Subcutaneous abdominal adipose tissue (tissue), 5 donors: ENCODE results near the gene TCEA2.

Source experiments
- H3K27ac ChIP-seq: one replicate; pipeline ENCODE4 v1.7.0; 2013; ENCODE audit warnings: low read depth, mild to moderate bottlenecking, inconsistent platforms, low read length, moderate library complexity
- H3K27me3 ChIP-seq, 5 donors: one replicate each; pipeline ENCODE4 v1.7.0; 2013; ENCODE audit warnings: low read length in 5 of 5, inconsistent platforms in 1 of 5; ENCODE audit not compliant: control insufficient read depth in 5 of 5, insufficient read depth in 4 of 5
- H3K36me3 ChIP-seq, 5 donors: one replicate each; pipeline ENCODE4 v1.7.0; 2013; ENCODE audit warnings: low read length in 5 of 5; ENCODE audit not compliant: control insufficient read depth in 5 of 5, insufficient read depth in 5 of 5
- H3K4me1 ChIP-seq, 5 donors: one replicate each; pipeline ENCODE4 v1.7.0; 2013; ENCODE audit warnings: low read length in 5 of 5, mild to moderate bottlenecking in 3 of 5, moderate library complexity in 1 of 5; ENCODE audit not compliant: control insufficient read depth in 5 of 5, insufficient read depth in 5 of 5
- H3K4me3 ChIP-seq, 5 donors: one replicate each; pipeline ENCODE4 v1.7.0; 2013; ENCODE audit warnings: low read length in 5 of 5, low read depth in 1 of 5
- H3K9ac ChIP-seq, 5 donors: one replicate each; pipeline ENCODE4 v1.7.0; 2013; ENCODE audit warnings: low read length in 5 of 5, mild to moderate bottlenecking in 4 of 5, moderate library complexity in 3 of 5
- H3K9me3 ChIP-seq, 5 donors: one replicate each; pipeline ENCODE4 v1.7.0; 2013; ENCODE audit warnings: low read length in 5 of 5; ENCODE audit not compliant: control insufficient read depth in 5 of 5
- donor health status: healthy.
- donor health status: healthy.
- donor health status: healthy.
- donor health status: healthy.
- donor health status: healthy.

TCEA2 gene

DNA sequence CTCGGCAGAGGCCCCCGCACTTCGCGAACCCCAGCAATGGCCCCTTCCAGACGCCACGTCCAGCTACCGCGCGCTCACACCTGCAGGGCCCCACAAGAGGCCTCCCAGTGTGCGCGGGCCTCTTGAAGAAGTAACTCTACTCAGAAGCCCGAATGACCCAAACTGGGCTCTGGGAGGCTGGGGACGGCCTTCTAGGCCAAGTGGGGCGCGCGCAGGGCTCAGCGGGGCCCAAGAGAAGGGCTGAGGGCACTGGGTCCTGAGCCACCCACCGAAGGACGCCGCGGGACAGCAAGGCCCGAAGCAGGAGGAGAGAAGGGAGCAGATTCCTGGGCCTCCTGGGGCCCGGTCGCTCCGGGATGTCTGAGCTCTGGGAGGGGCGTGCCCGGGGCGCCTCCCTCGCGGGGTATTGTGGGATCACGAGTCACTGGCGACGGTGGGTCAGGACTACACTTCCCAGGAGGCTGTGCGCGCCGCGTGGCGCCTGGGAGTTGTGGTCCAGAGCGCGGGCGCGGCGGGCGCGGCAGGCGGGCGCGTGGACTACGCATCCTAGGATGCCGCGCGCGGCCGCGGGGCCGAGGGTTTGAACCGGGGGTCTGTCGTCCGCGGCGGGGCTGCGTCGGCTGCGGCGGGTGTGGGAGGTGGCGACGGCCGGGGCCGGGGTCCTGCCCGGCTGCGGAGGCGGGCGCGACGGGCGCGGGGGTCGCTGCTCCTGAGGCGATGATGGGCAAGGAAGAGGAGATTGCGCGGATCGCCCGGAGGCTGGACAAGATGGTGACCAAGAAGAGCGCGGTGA lies at the start of gene TCEA2:
TSS of gene TCEA2 (plus strand) at position 603 of the 793 bp plus-strand sequence. CDS start at position 718, 115 bp downstream.
- Histone ChIP-seq H3K27me3 (peaks cover 0 to 10% (median under 1%) of the 10 kb centered on the region in 5 donors), H3K27ac (peak within 1 kb of the TSS; percentile 70), H3K36me3 (peaks cover 0 to 2% (median 0%) of the 10 kb centered on the region in 5 donors), H3K9me3 (no peaks in the 10 kb centered on the region), H3K4me1 (peaks cover 2 to 43% (median 28%) of the 10 kb centered on the region in 5 donors), H3K4me3 (peak within 1 kb of the TSS; percentile 58 to 85 (median 76)), H3K9ac (peak within 1 kb of the TSS in 4 of 5 donors; percentile 76 to 91 (median 79))

- Histone ChIP-seq H3K36me3 (peaks cover 2 to 87% (median 61%) of the 10 kb centered on the region in 5 donors), H3K27ac (no peak overlapping the region), H3K27me3 (no peaks in the 10 kb centered on the region), H3K4me1 (peaks cover 0 to 3% (median 0%) of the 10 kb centered on the region in 5 donors), H3K4me3 (no peak overlapping the region), H3K9me3 (no peaks in the 10 kb centered on the region), H3K9ac (no peak overlapping the region)
Measured at GRCh38 chr20:64015635-64016034, 47.4 kb upstream of the TCEA2 start.

DNA sequence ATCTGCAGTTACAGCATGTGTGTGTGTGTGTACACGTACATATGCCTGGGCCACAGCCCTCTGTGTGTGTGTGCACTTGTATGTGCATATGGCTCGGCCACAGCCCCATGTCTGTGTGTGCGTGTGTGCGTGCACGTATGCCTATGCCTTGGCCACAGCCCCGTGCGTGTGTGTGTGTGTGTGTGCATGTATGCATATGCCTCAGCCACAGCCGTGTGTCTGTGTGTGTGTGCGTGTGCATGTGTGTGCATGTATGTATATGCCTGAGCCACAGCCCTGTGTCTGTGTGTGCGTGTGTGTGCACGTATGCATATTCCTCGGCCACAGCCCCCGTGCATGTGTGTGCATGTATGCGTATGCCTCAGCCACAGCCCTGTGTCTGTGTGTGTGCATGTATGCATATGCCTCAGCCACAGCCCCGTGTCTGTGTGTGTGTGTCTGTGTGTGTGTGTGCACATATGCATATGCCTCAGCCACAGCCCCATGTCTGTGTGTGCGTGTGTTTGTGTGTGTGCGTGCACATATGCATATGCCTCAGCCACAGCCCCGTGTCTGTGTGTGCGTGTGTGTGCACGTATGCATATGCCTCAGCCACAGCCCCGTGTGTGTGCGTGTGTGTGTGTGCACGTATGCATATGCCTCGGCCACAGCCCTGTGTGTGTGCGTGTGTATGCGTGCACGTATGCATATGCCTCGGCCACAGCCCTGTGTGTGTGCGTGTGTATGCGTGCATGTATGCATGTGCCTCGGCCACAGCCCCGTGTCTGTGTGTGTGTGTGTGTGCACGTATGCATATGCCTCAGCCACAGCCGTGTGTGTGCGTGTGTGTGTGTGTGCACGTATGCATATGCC lies 41.6 kb upstream of the TCEA2 start:
- Histone ChIP-seq H3K27ac (no peak overlapping the region), H3K4me3 (no peak overlapping the region), H3K36me3 (peaks cover 2 to 97% (median 85%) of the 10 kb centered on the region in 5 donors), H3K27me3 (no peaks in the 10 kb centered on the region), H3K9ac (no peak overlapping the region), H3K4me1 (no peaks in the 10 kb centered on the region), H3K9me3 (no peaks in the 10 kb centered on the region)

- Histone ChIP-seq H3K27ac (no peak overlapping the region), H3K36me3 (peaks cover 2 to 97% (median 91%) of the 10 kb centered on the region in 5 donors)
Measured at GRCh38 chr20:64022671-64023360, 40.2 kb upstream of the TCEA2 start.

GRCh38 chr20:64023361-64024140 lies 39.4 kb upstream of the TCEA2 start:
- Histone ChIP-seq H3K36me3 (peaks cover 2 to 97% (median 92%) of the 10 kb centered on the region in 5 donors), H3K27me3 (no peaks in the 10 kb centered on the region), H3K9ac (no peak overlapping the region), H3K27ac (no peak overlapping the region), H3K9me3 (no peaks in the 10 kb centered on the region), H3K4me3 (no peak overlapping the region), H3K4me1 (no peaks in the 10 kb centered on the region)

More at GRCh38 chr20:64022671-64023360, 40.2 kb upstream of the TCEA2 start:
- no peaks in the 10 kb centered on the region for H3K4me1 ChIP-seq
- H3K27me3 ChIP-seq: no peaks in the 10 kb centered on the region
- no peak overlapping the region for H3K9ac ChIP-seq
- no peaks in the 10 kb centered on the region for H3K9me3 ChIP-seq
- no peak overlapping the region for H3K4me3 ChIP-seq

GRCh38 chr20:64024141-64024990 lies 38.6 kb upstream of the TCEA2 start:
- peaks cover 0 to 97% (median 91%) of the 10 kb centered on the region in 5 donors for H3K36me3 ChIP-seq

GRCh38 chr20:64025101-64025825 lies 37.7 kb upstream of the TCEA2 start:
- no peaks in the 10 kb centered on the region for H3K4me1 ChIP-seq
- no peak overlapping the region for H3K27ac ChIP-seq
- no peak overlapping the region for H3K4me3 ChIP-seq
- H3K36me3 ChIP-seq: peaks cover 0 to 98% (median 93%) of the 10 kb centered on the region in 5 donors
- no peaks in the 10 kb centered on the region for H3K27me3 ChIP-seq
- H3K9ac ChIP-seq: no peak overlapping the region
- no peaks in the 10 kb centered on the region for H3K9me3 ChIP-seq

More at GRCh38 chr20:64024141-64024990, 38.6 kb upstream of the TCEA2 start:
- Histone ChIP-seq H3K9me3 (no peaks in the 10 kb centered on the region), H3K9ac (no peak overlapping the region), H3K27me3 (no peaks in the 10 kb centered on the region), H3K4me3 (no peak overlapping the region), H3K27ac (no peak overlapping the region), H3K4me1 (no peaks in the 10 kb centered on the region)

- Histone ChIP-seq H3K27ac (no peak overlapping the region), H3K9me3 (no peaks in the 10 kb centered on the region), H3K9ac (no peak overlapping the region), H3K27me3 (no peaks in the 10 kb centered on the region), H3K36me3 (peaks cover 0 to 100% (median 97%) of the 10 kb centered on the region in 5 donors), H3K4me1 (no peaks in the 10 kb centered on the region), H3K4me3 (no peak overlapping the region)
Measured at GRCh38 chr20:64025826-64026412, 37.1 kb upstream of the TCEA2 start.
